ENCODE measurements around the gene NPTXR.

Gene NPTXR

GRCh38 chr22:38843657-38844314 is at the start of gene NPTXR:
Gene NPTXR (minus strand): TSS chr22:38844028.
- DNase-seq (ENCODE audit: low spot score), result no peak

- DNase-seq (ENCODE audit: low spot score), result no peak
Observed at GRCh38 chr22:38891256-38891655, 47.4 kb upstream of the NPTXR start.

- DNase-seq (ENCODE audit: low spot score), result no peak
Observed at GRCh38 chr22:38890377-38890776, 46.5 kb upstream of the NPTXR start.

GRCh38 chr22:38886333-38886732 is 42.5 kb upstream of the NPTXR start:
- no peak for DNase-seq (ENCODE audit: low spot score)

GRCh38 chr22:38882972-38883622 is 39.3 kb upstream of the NPTXR start:
- no peak for DNase-seq (ENCODE audit: low spot score)

- no peak for DNase-seq (ENCODE audit: low spot score)
Observed at GRCh38 chr22:38881997-38882879, 38.4 kb upstream of the NPTXR start.

GRCh38 chr22:38881464-38881871 is 37.6 kb upstream of the NPTXR start:
- DNase-seq (ENCODE audit: low spot score), result no peak

- DNase-seq (ENCODE audit: low spot score), result no peak
Observed at GRCh38 chr22:38879961-38880360, 36.1 kb upstream of the NPTXR start.

GRCh38 chr22:38879108-38879729 is 35.4 kb upstream of the NPTXR start:
- no peak for DNase-seq (ENCODE audit: low spot score)

GRCh38 chr22:38878001-38878400 is 34.2 kb upstream of the NPTXR start:
- no peak for DNase-seq (ENCODE audit: low spot score)

- DNase-seq (ENCODE audit: low spot score), result no peak
Observed at GRCh38 chr22:38874529-38875222, 30.8 kb upstream of the NPTXR start.

GRCh38 chr22:38873469-38874411 is 29.9 kb upstream of the NPTXR start:
- DNase-seq (ENCODE audit: low spot score), result no peak

GRCh38 chr22:38872831-38873248 is 29.0 kb upstream of the NPTXR start:
- no peak for DNase-seq (ENCODE audit: low spot score)

- DNase-seq (ENCODE audit: low spot score), result peak; percentile 82
Observed at GRCh38 chr22:38872172-38872830, 28.5 kb upstream of the NPTXR start, which contains the start of gene CBX6. Gene CBX6 (minus strand): TSS chr22:38872216. CDS start chr22:38872190, 26 bp downstream.

GRCh38 chr22:38871360-38872171 is 27.7 kb upstream of the NPTXR start:
- DNase-seq (ENCODE audit: low spot score), result peak; percentile 11

- DNase-seq (ENCODE audit: low spot score), result no peak
Observed at GRCh38 chr22:38870791-38871359, 27.0 kb upstream of the NPTXR start.

GRCh38 chr22:38870312-38870741 is 26.5 kb upstream of the NPTXR start:
- peak; percentile 83 for DNase-seq (ENCODE audit: low spot score)

- no peak for DNase-seq (ENCODE audit: low spot score)
Observed at GRCh38 chr22:38869663-38870062, 25.8 kb upstream of the NPTXR start.

Measured in hematopoietic multipotent progenitor cell treated with erythropoietin and hydrocortisone succinate and interleukin-3 and kit ligand, for 17 days (in vitro differentiated cells).